ENCODE results near the gene CFHR2.

Gene CFHR2

DNA sequence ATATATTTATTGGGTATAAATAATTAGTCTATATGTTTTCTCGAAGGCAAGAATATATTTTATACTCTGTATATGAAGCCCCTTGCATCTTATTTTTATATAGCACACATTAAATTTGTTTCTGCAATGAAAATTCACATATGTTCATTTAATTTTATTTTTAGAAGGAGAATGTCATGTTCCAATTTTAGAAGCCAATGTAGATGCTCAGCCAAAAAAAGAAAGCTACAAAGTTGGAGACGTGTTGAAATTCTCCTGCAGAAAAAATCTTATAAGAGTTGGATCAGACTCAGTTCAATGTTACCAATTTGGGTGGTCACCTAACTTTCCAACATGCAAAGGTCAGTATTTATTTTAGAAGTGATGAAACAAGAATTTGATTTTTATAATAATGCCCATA is 50.4 kb downstream of the CFHR2 start:
- Histone ChIP-seq H3K4me1 (ENCODE audit: control insufficient read depth, insufficient read depth, low read length, poor library complexity, severe bottlenecking) (no peaks in the 10 kb centered on the region), H3K4me3 (ENCODE audit: insufficient read depth, low read depth, low read length, poor library complexity, severe bottlenecking) (no peak overlapping the region), H3K27ac (ENCODE audit: insufficient read depth, low read length, poor library complexity, severe bottlenecking) (no peak overlapping the region), H3K9me3 (ENCODE audit: control insufficient read depth, low read length) (no peaks in the 10 kb centered on the region), H3K36me3 (ENCODE audit: control insufficient read depth, insufficient read depth, low read length) (no peaks in the 10 kb centered on the region), H3K27me3 (replicated peaks; ENCODE audit: control insufficient read depth, insufficient read depth, low read length, poor library complexity, severe bottlenecking) (no peaks in the 10 kb centered on the region)
- DNase-seq, result no peak

DNA sequence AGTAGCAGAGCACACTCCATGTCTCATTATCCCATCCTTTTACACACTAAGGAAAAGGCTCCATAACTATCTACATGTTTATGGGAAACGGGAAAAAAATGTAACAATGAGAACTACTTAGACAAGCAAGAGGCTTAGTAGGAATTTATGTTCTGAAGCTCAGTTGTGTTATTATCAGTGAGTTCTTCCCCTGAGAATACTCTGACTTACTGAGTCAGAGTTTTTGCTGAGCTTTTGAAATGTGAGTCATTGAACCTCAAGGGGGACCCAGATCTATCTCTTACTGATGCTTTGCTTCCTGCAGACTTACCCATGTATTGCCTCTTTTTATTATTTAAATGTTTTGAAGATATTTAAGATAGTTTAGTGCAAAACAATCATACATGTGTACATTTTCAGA is 53.9 kb downstream of the CFHR2 start:
- no peaks in the 10 kb centered on the region for H3K4me1 ChIP-seq (ENCODE audit: control insufficient read depth, insufficient read depth, low read length, poor library complexity, severe bottlenecking)
- no peak for DNase-seq
- H3K36me3 ChIP-seq (ENCODE audit: control insufficient read depth, insufficient read depth, low read length), result no peaks in the 10 kb centered on the region
- no peak overlapping the region for H3K4me3 ChIP-seq (ENCODE audit: insufficient read depth, low read depth, low read length, poor library complexity, severe bottlenecking)
- no peaks in the 10 kb centered on the region for H3K27me3 ChIP-seq (replicated peaks; ENCODE audit: control insufficient read depth, insufficient read depth, low read length, poor library complexity, severe bottlenecking)
- H3K27ac ChIP-seq (ENCODE audit: insufficient read depth, low read length, poor library complexity, severe bottlenecking), result no peak overlapping the region
- H3K9me3 ChIP-seq (ENCODE audit: control insufficient read depth, low read length), result no peaks in the 10 kb centered on the region

DNA sequence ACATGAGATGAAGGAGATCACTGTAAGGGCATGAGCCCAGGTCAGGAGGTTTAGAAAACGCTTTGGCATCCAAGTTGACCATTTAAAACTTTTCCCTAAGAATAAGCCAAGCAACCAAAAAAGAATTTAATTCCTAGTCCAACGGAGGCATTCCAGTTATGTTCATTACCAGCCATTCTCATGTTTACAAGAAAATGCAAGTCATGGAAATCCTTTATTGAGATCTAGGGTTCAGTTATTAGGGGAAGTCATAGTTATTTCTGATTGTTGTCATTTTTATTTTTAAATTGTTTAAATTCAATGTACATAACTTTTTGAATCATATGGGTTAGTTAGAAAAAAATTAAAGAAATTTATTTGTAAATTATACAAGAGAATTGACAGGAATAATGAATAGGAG is 58.3 kb downstream of the CFHR2 start:
- no peak for DNase-seq
- Histone ChIP-seq H3K9me3 (ENCODE audit: control insufficient read depth, low read length) (no peaks in the 10 kb centered on the region), H3K27me3 (replicated peaks; ENCODE audit: control insufficient read depth, insufficient read depth, low read length, poor library complexity, severe bottlenecking) (no peaks in the 10 kb centered on the region), H3K36me3 (ENCODE audit: control insufficient read depth, insufficient read depth, low read length) (no peaks in the 10 kb centered on the region), H3K4me1 (ENCODE audit: control insufficient read depth, insufficient read depth, low read length, poor library complexity, severe bottlenecking) (no peaks in the 10 kb centered on the region), H3K4me3 (ENCODE audit: insufficient read depth, low read depth, low read length, poor library complexity, severe bottlenecking) (no peak overlapping the region), H3K27ac (ENCODE audit: insufficient read depth, low read length, poor library complexity, severe bottlenecking) (no peak overlapping the region)

DNA sequence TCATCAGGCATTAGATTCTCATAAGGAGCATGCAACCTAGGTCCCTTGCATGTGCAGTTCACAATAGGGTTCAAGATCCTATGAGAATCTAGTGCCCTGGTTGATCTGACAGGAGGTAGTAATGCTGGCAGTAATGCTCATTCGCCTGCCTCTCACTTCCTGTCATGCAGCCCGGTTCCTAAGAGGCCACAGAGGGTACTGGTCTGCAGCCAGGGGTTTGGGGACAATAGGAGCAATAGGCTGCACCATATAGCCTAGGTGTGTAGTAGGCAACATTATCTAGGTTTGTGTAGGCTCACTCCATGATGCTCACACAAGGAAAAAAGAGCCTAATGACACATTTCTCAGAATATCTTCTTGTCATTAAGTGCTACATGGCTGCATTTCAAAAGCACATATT is 59.6 kb downstream of the CFHR2 start:
- no peak for DNase-seq
- Histone ChIP-seq H3K36me3 (ENCODE audit: control insufficient read depth, insufficient read depth, low read length) (no peaks in the 10 kb centered on the region), H3K4me3 (ENCODE audit: insufficient read depth, low read depth, low read length, poor library complexity, severe bottlenecking) (no peak overlapping the region), H3K27ac (ENCODE audit: insufficient read depth, low read length, poor library complexity, severe bottlenecking) (no peak overlapping the region), H3K9me3 (ENCODE audit: control insufficient read depth, low read length) (no peaks in the 10 kb centered on the region), H3K4me1 (ENCODE audit: control insufficient read depth, insufficient read depth, low read length, poor library complexity, severe bottlenecking) (no peaks in the 10 kb centered on the region), H3K27me3 (replicated peaks; ENCODE audit: control insufficient read depth, insufficient read depth, low read length, poor library complexity, severe bottlenecking) (no peaks in the 10 kb centered on the region)

DNA sequence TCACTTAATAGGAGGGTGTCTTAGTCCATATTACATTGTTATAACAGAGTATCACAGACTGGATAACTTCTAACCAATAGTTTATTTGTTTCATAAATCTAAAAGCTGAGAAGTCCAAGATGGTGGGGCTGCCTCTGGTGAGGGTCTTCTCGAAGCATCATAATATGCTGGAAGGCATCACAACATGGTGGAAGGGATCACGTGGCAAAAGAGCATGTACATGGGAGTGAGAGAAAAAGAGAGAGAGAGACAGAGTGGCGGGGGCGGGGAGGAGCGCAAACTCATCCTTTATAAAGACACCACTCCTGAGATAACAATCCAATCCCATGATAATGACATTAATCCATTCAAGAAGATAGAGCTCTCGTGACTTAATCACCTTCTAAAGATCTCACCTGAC is 65.3 kb downstream of the CFHR2 start:
- H3K27ac ChIP-seq (ENCODE audit: insufficient read depth, low read length, poor library complexity, severe bottlenecking), result no peak overlapping the region
- no peaks in the 10 kb centered on the region for H3K9me3 ChIP-seq (ENCODE audit: control insufficient read depth, low read length)
- H3K4me1 ChIP-seq (ENCODE audit: control insufficient read depth, insufficient read depth, low read length, poor library complexity, severe bottlenecking), result no peaks in the 10 kb centered on the region
- no peaks in the 10 kb centered on the region for H3K27me3 ChIP-seq (replicated peaks; ENCODE audit: control insufficient read depth, insufficient read depth, low read length, poor library complexity, severe bottlenecking)
- no peak for DNase-seq
- no peak overlapping the region for H3K4me3 ChIP-seq (ENCODE audit: insufficient read depth, low read depth, low read length, poor library complexity, severe bottlenecking)
- no peaks in the 10 kb centered on the region for H3K36me3 ChIP-seq (ENCODE audit: control insufficient read depth, insufficient read depth, low read length)
